Brain microvascular endothelial cell (primary cell): Measurements from ENCODE around the gene MAP3K12.
"Not testable (repeated sequence)": the region's sequence is repeated elsewhere in the genome, so short reads cannot be mapped to it uniquely, and the experiment has no call there.

Source experiments
- DNase-seq: peaks from one replicate; pipeline ENCODE4 v3.0.0-alpha.2; 2020
- H3K27ac ChIP-seq: fragments of 250-450 bp; sonication (Bioruptor Pico); 2 replicates; pipeline ENCODE4 v1.5.1; 2020; ENCODE audit warnings: mild to moderate bottlenecking, moderate library complexity
- H3K27me3 ChIP-seq: fragments of 250-450 bp; sonication (Bioruptor Pico); replicated peaks from 2 replicates; pipeline ENCODE4 v1.5.1; 2020; ENCODE audit warnings: mild to moderate bottlenecking
- H3K36me3 ChIP-seq: fragments of 250-450 bp; sonication (Bioruptor Pico); replicated peaks from 2 replicates; pipeline ENCODE4 v1.5.1; 2020; ENCODE audit warnings: mild to moderate bottlenecking
- H3K4me3 ChIP-seq: 2 replicates; pipeline ENCODE4 v1.5.1; 2011; ENCODE audit warnings: low read depth, mild to moderate bottlenecking, control low read depth, low read length, moderate library complexity
- CTCF ChIP-seq: IDR thresholded peaks from 2 replicates; pipeline ENCODE4 v1.5.1; 2011; ENCODE audit warnings: low read depth, mild to moderate bottlenecking, moderate library complexity, low read length, control low read depth, inconsistent platforms; ENCODE audit errors: missing control alignments
- in situ Hi-C: cut with HindIII; loops from 2 replicates; pipeline ENCODE4 v1.10.0; 2017; ENCODE audit warnings: low sequenced_read_pairs, low pct_ligation_motif_present

Gene MAP3K12, protein sequence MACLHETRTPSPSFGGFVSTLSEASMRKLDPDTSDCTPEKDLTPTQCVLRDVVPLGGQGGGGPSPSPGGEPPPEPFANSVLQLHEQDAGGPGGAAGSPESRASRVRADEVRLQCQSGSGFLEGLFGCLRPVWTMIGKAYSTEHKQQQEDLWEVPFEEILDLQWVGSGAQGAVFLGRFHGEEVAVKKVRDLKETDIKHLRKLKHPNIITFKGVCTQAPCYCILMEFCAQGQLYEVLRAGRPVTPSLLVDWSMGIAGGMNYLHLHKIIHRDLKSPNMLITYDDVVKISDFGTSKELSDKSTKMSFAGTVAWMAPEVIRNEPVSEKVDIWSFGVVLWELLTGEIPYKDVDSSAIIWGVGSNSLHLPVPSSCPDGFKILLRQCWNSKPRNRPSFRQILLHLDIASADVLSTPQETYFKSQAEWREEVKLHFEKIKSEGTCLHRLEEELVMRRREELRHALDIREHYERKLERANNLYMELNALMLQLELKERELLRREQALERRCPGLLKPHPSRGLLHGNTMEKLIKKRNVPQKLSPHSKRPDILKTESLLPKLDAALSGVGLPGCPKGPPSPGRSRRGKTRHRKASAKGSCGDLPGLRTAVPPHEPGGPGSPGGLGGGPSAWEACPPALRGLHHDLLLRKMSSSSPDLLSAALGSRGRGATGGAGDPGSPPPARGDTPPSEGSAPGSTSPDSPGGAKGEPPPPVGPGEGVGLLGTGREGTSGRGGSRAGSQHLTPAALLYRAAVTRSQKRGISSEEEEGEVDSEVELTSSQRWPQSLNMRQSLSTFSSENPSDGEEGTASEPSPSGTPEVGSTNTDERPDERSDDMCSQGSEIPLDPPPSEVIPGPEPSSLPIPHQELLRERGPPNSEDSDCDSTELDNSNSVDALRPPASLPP

GRCh38 chr12:53499266-53500141 is at the start of gene MAP3K12:
MAP3K12 (minus strand) TSS chr12:53499458; CDS start chr12:53487391, 12,067 bp downstream.
- Histone ChIP-seq H3K27ac (peak within 1 kb of the TSS; percentile 96), H3K4me3 (peak within 1 kb of the TSS; percentile 74), H3K27me3 (no peaks in the 10 kb centered on the region), H3K36me3 (no peaks in the 10 kb centered on the region)
- peak; percentile 35 for DNase-seq
- in situ Hi-C loops, result no loop called here
- TF ChIP-seq CTCF, result peak; percentile 39

- H3K27me3 ChIP-seq, H3K27ac ChIP-seq, in situ Hi-C loops, DNase-seq, H3K4me3 ChIP-seq: not testable (repeated sequence)
- H3K36me3 ChIP-seq, result peaks cover 27% of the 10 kb centered on the region
Measured at GRCh38 chr12:53548354-53548753, 49.1 kb upstream of the MAP3K12 start.

GRCh38 chr12:53543539-53543938 is 44.3 kb upstream of the MAP3K12 start:
- peak; percentile 97 for TF ChIP-seq CTCF
- H3K4me3 ChIP-seq, result no peak overlapping the region
- peak; percentile 65 for DNase-seq
- peak overlapping the region; percentile 34 for H3K27ac ChIP-seq
- H3K27me3 ChIP-seq, result no peaks in the 10 kb centered on the region
- in situ Hi-C loops, result no loop called here
- peaks cover 39% of the 10 kb centered on the region for H3K36me3 ChIP-seq

GRCh38 chr12:53539526-53539925 is 40.3 kb upstream of the MAP3K12 start:
- in situ Hi-C loops, result no loop called here
- peaks cover 60% of the 10 kb centered on the region for H3K36me3 ChIP-seq

DNA sequence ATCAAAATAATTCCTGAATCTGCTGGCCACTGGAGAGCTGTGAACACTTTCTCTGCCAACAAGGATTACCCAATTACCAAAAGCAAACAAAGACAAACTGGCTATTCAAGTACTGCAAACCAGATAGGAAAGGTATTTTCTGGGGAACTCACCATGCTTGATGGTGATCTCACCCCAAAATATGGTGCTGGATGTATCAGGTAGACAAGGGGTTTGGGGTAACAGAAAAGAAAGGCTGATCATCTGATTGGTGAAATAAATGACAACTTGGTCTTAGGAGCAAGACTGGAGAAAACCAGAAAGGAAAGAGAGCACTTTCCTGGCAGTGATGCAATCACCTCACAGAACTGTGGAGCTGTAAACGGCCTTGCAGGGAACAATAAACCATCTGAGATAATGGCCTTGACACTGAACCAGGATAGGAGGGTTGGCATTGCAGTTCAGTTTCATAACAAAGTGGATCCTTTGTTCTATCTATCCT is 39.0 kb upstream of the MAP3K12 start:
- Histone ChIP-seq H3K36me3 (peaks cover 65% of the 10 kb centered on the region), H3K27ac (no peak overlapping the region), H3K4me3 (no peak overlapping the region), H3K27me3 (no peaks in the 10 kb centered on the region)
- no peak for DNase-seq
- in situ Hi-C loops, result no loop called here
- TF ChIP-seq CTCF, result no peak

More at GRCh38 chr12:53539526-53539925, 40.3 kb upstream of the MAP3K12 start:
- no peak for DNase-seq
- Histone ChIP-seq H3K4me3 (no peak overlapping the region), H3K27me3 (no peaks in the 10 kb centered on the region), H3K27ac (no peak overlapping the region)
- no peak for TF ChIP-seq CTCF
